Calu3 (cell line): ENCODE data around the gene C1R. TPM values are rescaled to one million over a fixed set of nuclear protein-coding genes. Genes with fewer than 3 reads are reported as not detected.
"Not testable (repeated sequence)": the region's sequence is repeated elsewhere in the genome, so short reads cannot be mapped to it uniquely, and the experiment has no call there.

Experiments used
- BruUV-seq: library from RNA; stranded (reverse); fragments of 400-500 nt; replicated peaks from 2 replicates; lab custom pipeline; 2021; lab: Mats Ljungman, UMichigan
- CTCF ChIA-PET: fragments of 300-600 bp; sonication (Branson Sonifier 250); formaldehyde crosslinking; loops from one replicate; lab custom pipeline; 2022; ENCODE audit warnings: antibody characterized with exemption; lab: Charles Lee
- DNase-seq: peaks from one replicate; pipeline ENCODE4 v3.0.0; 2022
- H3K27ac Mint-ChIP-seq: one replicate; pipeline ENCODE4 v1.8.0; 2022; ENCODE audit warnings: mixed read lengths; ENCODE audit not compliant: unreplicated experiment
- H3K27me3 Mint-ChIP-seq: one replicate; pipeline ENCODE4 v1.8.0; 2022; ENCODE audit warnings: mixed read lengths; ENCODE audit not compliant: unreplicated experiment
- H3K36me3 Mint-ChIP-seq: one replicate; pipeline ENCODE4 v1.8.0; 2022; ENCODE audit warnings: mild to moderate bottlenecking, moderate library complexity, mixed read lengths; ENCODE audit not compliant: insufficient read depth, unreplicated experiment
- H3K4me1 Mint-ChIP-seq: one replicate; pipeline ENCODE4 v1.8.0; 2022; ENCODE audit warnings: mild to moderate bottlenecking, low read depth, mixed read lengths; ENCODE audit not compliant: unreplicated experiment
- H3K4me3 Mint-ChIP-seq: one replicate; pipeline ENCODE4 v1.8.0; 2022; ENCODE audit warnings: mild to moderate bottlenecking, low read depth, moderate library complexity, mixed read lengths; ENCODE audit not compliant: unreplicated experiment
- H3K9me3 Mint-ChIP-seq: one replicate; pipeline ENCODE4 v1.8.0; 2022; ENCODE audit warnings: low read depth, mixed read lengths; ENCODE audit not compliant: unreplicated experiment
- intact Hi-C: fragments of 100-400 bp; cut with micrococcal nuclease; formaldehyde crosslinking; loops from one replicate; pipeline ENCODE4 v1.10.0; 2022; ENCODE audit not compliant: unreplicated experiment
- total RNA-seq: library from RNA; stranded (reverse); gene quantifications from 2 replicates; pipeline ENCODE4 v1.2.3, GENCODE V29; 2022
- TF ChIP-seq, protein P1 (sequence below): fragments of 200-600 bp; IDR thresholded peaks from one replicate; pipeline ENCODE4 v1.8.0; 2022; ENCODE audit warnings: antibody characterized with exemption; ENCODE audit not compliant: unreplicated experiment

The C1R gene
- total RNA-seq, 1 experiment from 2014 or later: 7.6 TPM

DNA sequence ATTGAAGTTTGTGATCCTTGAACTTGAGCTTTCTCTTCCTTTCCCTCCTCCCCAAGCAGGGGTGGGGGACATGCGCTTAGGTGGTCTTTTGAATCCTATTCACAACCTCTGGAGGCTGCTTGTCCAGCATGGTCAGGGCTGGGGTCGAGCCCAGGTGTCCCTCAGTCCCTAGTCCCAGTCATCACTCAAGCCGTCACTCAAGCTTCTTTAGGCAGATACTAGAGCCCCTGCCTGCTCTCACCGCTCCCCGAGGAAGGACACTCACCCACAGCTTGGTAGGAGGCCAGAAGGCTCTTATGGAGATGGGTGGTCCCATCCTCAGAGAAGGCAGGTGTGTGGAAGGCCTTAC lies 17.3 kb upstream of the C1R start:
- TF ChIP-seq, protein P1, sequence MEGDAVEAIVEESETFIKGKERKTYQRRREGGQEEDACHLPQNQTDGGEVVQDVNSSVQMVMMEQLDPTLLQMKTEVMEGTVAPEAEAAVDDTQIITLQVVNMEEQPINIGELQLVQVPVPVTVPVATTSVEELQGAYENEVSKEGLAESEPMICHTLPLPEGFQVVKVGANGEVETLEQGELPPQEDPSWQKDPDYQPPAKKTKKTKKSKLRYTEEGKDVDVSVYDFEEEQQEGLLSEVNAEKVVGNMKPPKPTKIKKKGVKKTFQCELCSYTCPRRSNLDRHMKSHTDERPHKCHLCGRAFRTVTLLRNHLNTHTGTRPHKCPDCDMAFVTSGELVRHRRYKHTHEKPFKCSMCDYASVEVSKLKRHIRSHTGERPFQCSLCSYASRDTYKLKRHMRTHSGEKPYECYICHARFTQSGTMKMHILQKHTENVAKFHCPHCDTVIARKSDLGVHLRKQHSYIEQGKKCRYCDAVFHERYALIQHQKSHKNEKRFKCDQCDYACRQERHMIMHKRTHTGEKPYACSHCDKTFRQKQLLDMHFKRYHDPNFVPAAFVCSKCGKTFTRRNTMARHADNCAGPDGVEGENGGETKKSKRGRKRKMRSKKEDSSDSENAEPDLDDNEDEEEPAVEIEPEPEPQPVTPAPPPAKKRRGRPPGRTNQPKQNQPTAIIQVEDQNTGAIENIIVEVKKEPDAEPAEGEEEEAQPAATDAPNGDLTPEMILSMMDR: no peak
- intact Hi-C loops: loop anchor here (1.0 kb wide), 1 partner anchor 49 kb away; the partner anchor contains the start of gene C1S
- Mint-ChIP-seq H3K36me3 (peaks cover 36% of the 10 kb centered on the region), H3K4me1 (peaks cover 17% of the 10 kb centered on the region), H3K9me3 (peaks cover 8% of the 10 kb centered on the region), H3K27me3 (no peaks in the 10 kb centered on the region), H3K4me3 (peak overlapping the region; percentile 94), H3K27ac (peak overlapping the region; percentile 59)
- no TSS peak for BruUV-seq
- DNase-seq: no peak
- CTCF ChIA-PET: interaction anchor here (2.2 to 3.3 kb wide), 2 partner anchors 49 to 164 kb away, joined by 10 to 26 read pairs; partner anchors contain the start of genes C12orf57, C1S and RNU7-1

DNA sequence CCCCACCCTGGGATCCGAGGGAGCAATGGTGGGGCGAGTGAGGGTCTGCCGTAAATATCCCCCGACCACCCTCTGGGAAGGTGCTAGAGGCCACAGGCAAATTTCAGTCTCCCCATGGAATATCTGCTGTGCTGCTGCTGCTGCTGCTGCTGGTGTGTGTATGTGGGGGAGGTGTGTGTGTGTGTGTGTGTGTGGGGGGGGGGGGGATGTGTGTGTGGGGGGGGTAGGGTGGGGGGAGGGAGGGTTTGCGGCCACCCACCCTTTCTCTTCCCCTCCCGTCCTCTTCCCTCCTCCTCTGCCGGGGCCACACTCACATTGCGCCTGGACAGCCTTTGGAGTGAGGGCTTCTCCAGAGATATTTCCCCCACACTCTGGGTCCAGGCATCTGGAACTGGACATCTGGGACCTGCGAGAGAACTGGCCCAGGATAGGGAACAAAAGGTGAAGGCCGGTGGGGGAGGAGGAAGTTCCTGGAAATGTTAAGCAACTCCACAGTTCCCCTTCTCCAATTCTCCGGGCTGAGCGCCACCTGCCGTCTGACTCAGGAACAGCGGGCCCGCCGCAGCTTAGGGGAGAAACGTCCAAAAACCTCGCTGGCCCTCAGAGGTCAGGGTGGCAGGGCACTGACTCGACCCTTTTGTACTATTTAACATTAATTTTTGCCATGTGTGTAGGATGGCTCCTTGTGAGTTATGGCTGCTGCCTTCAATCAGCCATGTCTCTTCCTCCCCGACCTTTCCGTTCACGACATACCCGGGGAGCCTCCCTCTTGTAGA lies 16.7 kb upstream of the C1R start, which contains the start of gene C1RL:
TSS of gene C1RL (minus strand) at position 419 of the 776 bp plus-strand sequence. CDS start at position 385, 34 bp downstream.
- peak; percentile 92 for DNase-seq
- peak within 1 kb of the TSS; percentile 94 for H3K4me3 Mint-ChIP-seq
- H3K9me3 Mint-ChIP-seq: peaks cover 8% of the 10 kb centered on the region
- TSS peak; percentile 34 for BruUV-seq
- H3K27me3 Mint-ChIP-seq: no peaks in the 10 kb centered on the region
- CTCF ChIA-PET: interaction anchor here (0.9 to 3.3 kb wide), 6 partner anchors 13 to 164 kb away, joined by 3 to 26 read pairs (median 5); partner anchors contain the start of genes C12orf57, C1S, CLSTN3 and RNU7-1
- TF ChIP-seq, protein P1: peak; percentile 89
- H3K4me1 Mint-ChIP-seq: peaks cover 17% of the 10 kb centered on the region
- peak within 1 kb of the TSS; percentile 59 for H3K27ac Mint-ChIP-seq
- peaks cover 31% of the 10 kb centered on the region for H3K36me3 Mint-ChIP-seq
- intact Hi-C loops: loop anchor here (1.0 kb wide), 1 partner anchor 49 kb away; the partner anchor contains the start of gene C1S

DNA sequence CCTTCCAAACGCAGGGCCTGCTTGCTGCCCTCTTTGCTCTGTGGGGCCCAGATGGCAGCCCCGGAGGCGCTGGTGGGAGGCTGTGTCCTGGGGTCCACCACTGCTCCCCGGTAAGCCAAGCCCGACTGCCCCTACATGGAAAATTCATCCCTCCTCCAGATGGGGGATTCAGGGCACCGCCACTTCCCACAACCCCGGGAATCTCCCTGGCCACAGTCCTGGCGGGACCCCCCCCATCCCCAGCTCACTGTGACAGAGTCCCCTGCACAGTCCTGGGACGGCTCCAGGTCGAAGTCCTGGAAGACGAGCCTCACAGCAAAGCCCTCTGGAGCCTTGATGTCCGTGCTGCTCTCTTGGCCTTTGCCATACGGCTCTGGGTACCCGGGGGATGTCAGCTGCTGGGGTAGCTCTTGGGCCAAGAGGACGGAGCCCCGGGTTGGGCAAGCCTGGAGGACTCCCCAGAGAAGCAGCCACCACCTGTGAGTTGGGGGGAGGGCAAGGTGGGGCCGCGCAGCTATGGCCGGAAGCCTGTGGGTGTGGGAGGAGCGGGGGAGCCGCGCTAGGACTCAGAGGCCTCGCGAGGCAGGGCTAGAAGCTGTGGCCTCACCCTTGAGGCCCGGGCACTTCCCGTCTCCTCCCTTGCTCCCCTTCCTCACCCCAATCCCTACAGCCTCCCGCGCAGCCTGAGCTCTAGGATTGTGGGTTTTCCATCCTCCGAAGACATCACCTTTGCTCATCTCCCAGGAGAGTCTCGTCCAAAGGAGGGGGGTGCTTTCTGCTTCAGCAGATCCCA lies 16.0 kb upstream of the C1R start:
- CTCF ChIA-PET: interaction anchor here (0.9 to 3.3 kb wide), 6 partner anchors 13 to 163 kb away, joined by 3 to 26 read pairs (median 5); partner anchors contain the start of genes C12orf57, C1S, CLSTN3 and RNU7-1
- peaks cover 8% of the 10 kb centered on the region for H3K9me3 Mint-ChIP-seq
- H3K27ac Mint-ChIP-seq: peak overlapping the region; percentile 59
- TF ChIP-seq, protein P1: no peak
- DNase-seq: peak; percentile 82
- peaks cover 17% of the 10 kb centered on the region for H3K4me1 Mint-ChIP-seq
- no peaks in the 10 kb centered on the region for H3K27me3 Mint-ChIP-seq
- H3K4me3 Mint-ChIP-seq: peak overlapping the region; percentile 94
- H3K36me3 Mint-ChIP-seq: peaks cover 29% of the 10 kb centered on the region
- BruUV-seq: no TSS peak
- intact Hi-C loops: no loop called here

DNA sequence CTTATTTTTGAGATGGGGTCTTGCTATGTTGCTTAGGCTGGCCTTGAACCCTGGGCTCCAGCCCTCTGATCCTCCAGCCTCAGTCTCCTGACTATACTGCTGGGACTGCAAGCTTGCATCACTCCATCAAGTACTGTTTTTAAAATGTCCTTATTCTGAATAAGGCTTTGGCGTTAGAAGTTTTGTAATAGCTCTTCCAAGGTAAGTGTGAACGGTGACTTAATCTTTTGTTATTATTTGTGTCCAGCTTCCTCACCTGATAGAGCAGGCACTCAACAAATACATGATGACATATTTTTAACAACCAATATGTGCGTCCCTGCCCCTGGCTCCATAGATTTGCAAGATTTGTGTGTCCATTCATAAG lies 15.4 kb upstream of the C1R start:
- CTCF ChIA-PET: interaction anchor here (0.6 to 3.3 kb wide), 6 partner anchors 12 to 162 kb away, joined by 3 to 26 read pairs (median 5); partner anchors contain the start of genes C12orf57, C1S, CLSTN3 and RNU7-1
- H3K27me3 Mint-ChIP-seq: no peaks in the 10 kb centered on the region
- TF ChIP-seq, protein P1: no peak
- H3K36me3 Mint-ChIP-seq: peaks cover 29% of the 10 kb centered on the region
- BruUV-seq: no TSS peak
- H3K27ac Mint-ChIP-seq: peak overlapping the region; percentile 59
- DNase-seq: no peak
- H3K4me1 Mint-ChIP-seq: peaks cover 17% of the 10 kb centered on the region
- H3K4me3 Mint-ChIP-seq: peak overlapping the region; percentile 94
- H3K9me3 Mint-ChIP-seq: peaks cover 8% of the 10 kb centered on the region
- intact Hi-C loops: no loop called here

DNA sequence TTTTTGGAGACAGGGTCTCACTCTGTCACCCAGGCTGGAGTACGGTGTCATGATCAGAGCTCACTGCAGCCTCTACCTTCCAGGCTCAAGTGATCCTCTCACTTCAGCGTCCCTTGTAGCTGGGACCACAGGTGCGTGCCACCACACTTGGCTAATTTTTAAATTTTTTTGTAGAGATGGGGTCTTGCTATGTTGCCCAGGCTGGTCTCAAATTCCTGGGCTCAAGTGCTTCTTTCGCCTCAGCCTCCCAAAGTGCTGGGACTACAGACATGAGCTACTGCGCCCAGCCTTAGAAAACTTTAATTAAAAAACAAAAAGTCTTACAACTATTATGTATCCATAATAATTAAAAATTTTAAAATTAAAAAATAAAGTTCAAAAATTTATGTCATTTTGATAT lies 14.9 kb upstream of the C1R start:
- DNase-seq, H3K9me3 Mint-ChIP-seq, intact Hi-C loops, BruUV-seq, H3K27me3 Mint-ChIP-seq, H3K27ac Mint-ChIP-seq: not testable (repeated sequence)
- CTCF ChIA-PET: interaction anchor here (0.6 to 3.3 kb wide), 4 partner anchors 12 to 162 kb away, joined by 3 to 26 read pairs (median 8); partner anchors contain the start of genes C12orf57, C1S and RNU7-1
- peaks cover 17% of the 10 kb centered on the region for H3K4me1 Mint-ChIP-seq
- H3K36me3 Mint-ChIP-seq: peaks cover 29% of the 10 kb centered on the region
- H3K4me3 Mint-ChIP-seq: peak overlapping the region; percentile 94
